GM10266 (cell line): ENCODE results near the gene TPBG.
"Not testable (repeated sequence)": the region's sequence is repeated elsewhere in the genome, so short reads cannot be mapped to it uniquely, and the experiment has no call there.

Source experiments
- DNase-seq: peaks from one replicate; pipeline ENCODE4 v3.0.0; 2012; ENCODE audit errors: extremely low spot score
- CTCF ChIP-seq: IDR thresholded peaks from 2 replicates; pipeline ENCODE4 v1.5.1; 2012; ENCODE audit warnings: mild to moderate bottlenecking, low read depth; ENCODE audit not compliant: control insufficient read depth, insufficient read depth; ENCODE audit errors: missing control alignments

Gene TPBG

GRCh38 chr6:82374516-82374915 lies 10.9 kb downstream of the TPBG start:
- TF ChIP-seq CTCF, result no peak
- no peak for DNase-seq

DNA sequence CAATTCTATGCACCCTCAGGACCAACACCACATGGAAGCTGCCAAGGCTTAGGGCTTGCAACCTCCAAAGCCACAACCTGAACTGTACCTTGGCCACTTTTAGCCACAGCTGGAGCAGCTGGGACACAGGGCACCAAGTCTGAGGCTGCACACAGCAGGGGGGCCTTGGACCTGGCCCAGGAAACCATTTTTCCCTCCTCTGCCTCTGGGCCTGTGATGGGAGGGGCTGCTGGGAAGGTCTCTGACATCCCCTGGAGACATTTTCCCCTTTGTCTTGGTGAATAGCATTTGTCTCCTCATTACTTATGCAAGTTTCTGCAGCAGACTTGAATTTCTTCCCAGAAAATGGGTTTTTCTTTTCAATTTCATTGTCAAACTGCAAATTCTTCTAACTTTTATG lies 13.0 kb downstream of the TPBG start:
- no peak for TF ChIP-seq CTCF
- DNase-seq, result no peak

GRCh38 chr6:82380566-82381185 lies 17.1 kb downstream of the TPBG start:
- no peak for DNase-seq
- no peak for TF ChIP-seq CTCF

DNA sequence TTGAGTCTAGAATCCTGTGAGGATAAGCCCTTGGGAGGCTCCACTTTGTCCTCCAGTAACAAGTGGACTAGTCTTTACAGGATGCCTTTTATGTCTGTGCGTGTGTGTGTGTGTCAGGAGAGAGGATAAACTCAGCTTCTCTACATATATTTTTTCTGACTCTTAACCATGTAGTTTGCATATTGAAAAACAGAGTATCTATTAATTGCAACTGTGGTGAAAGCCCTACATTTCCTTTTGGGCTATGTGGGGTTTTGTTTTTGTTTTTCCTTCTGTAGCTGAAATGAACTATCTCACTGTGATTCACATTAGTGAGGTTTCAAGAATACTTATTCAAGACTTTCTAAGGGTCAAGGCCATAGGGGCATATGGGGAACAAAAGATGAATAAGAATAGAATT lies 17.7 kb downstream of the TPBG start:
- no peak for TF ChIP-seq CTCF

DNA sequence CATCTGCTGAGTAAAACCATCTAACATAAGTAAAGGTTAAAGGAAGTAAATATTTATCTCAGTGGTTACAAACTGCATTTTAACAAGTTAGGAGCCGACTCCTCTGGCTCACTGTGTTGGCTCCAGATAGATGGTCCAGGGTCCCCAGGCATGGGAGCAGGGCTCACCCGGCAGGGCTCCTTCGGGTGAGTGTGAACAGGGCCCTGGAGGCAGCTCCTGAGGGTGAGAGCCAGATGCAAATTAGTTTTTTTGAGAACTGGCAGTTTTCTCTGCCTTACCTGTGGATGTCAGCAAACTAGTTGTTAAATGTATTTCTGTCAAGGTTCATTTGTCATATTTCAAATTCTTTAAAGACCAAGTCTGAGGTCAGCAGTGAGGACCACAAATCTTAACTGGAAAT lies 21.5 kb downstream of the TPBG start:
- TF ChIP-seq CTCF, result no peak
- DNase-seq, result no peak

More for the DNA sequence above, 17.7 kb downstream of the TPBG start:
- DNase-seq, result no peak

GRCh38 chr6:82385546-82385945 lies 21.9 kb downstream of the TPBG start:
- TF ChIP-seq CTCF, result no peak
- no peak for DNase-seq

DNA sequence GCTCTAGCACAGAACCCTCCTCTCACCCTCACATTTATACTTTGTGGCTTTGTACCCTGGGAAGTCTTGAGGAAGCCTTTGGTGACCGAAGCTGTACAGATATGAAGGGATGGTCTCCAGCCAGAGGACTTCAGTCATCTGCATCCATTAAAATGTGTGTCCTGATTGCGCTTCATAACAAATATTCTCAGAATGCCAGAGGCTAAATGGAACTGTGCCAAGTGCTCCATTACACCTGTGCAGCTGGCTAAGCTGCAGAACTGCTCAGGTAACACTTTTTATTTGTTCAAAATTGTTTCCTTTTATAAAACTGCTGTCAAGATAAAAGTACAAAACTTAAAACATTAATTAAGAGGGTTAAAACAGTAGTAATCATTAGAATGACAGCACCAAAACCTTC lies 22.3 kb downstream of the TPBG start:
- no peak for DNase-seq
- TF ChIP-seq CTCF, result no peak

- DNase-seq, result not testable (repeated sequence)
Measured at GRCh38 chr6:82394770-82395169, 31.2 kb downstream of the TPBG start.
